ENCODE results near the gene CTSC. TPM values are rescaled to one million over a fixed set of nuclear protein-coding genes. Genes with fewer than 3 reads are reported as not detected.

The CTSC gene
- total RNA-seq, 1 experiment from 2014 or later: 359 TPM

DNA sequence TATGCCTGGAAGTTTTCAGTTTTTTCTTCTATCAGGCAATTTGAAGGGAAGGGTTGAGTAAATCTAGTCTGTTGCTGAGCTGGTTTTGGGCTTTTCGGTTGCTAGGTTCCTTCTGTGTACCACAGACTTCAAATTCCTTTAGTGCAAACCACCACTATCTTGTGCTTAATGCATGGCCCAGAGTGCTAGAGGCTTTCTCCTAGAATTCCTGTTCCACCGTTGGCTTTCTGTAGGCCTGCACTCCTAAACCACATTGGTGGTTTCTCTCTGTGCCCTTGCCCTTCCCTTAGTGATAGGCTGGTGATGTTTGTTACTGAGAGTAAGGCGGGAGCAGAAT is 47.1 kb upstream of the CTSC start:
- no peak for TF ChIP-seq CTCF (conservative IDR thresholded peaks at IDR 0.05)
- Histone ChIP-seq H3K14ac (ENCODE audit: insufficient read depth, low read length) (peak overlapping the region; percentile 28; the same call in 1 of the 2 replicates), H2BK120ac (ENCODE audit: low read depth, low read length, poor library complexity, severe bottlenecking) (no peak overlapping the region), H3K79me2 (ENCODE audit: insufficient read depth, low read length) (no peaks in the 10 kb centered on the region), H3K4me1 (ENCODE audit: insufficient read depth, low read length) (no peaks in the 10 kb centered on the region), H3K27ac (ENCODE audit: insufficient read length, low read depth, low read length) (no peak overlapping the region), H4K91ac (ENCODE audit: insufficient read length, low read depth, low read length) (no peak overlapping the region), H3K56ac (ENCODE audit: insufficient read length, low read depth, low read length) (no peak overlapping the region), H2AFZ (ENCODE audit: low read length) (no peak overlapping the region), H3K9me3 (ENCODE audit: control insufficient read depth, low read depth, low read length) (no peaks in the 10 kb centered on the region), H4K5ac (ENCODE audit: insufficient read length, low read depth, low read length) (no peak overlapping the region), H3K27me3 (ENCODE audit: insufficient read depth, low read length) (no peaks in the 10 kb centered on the region), H3K9ac (ENCODE audit: extremely low read depth, insufficient read length, low read length) (no peak overlapping the region), H2BK12ac (ENCODE audit: insufficient read length, low read depth, low read length) (no peak overlapping the region), H4K8ac (replicated peaks; ENCODE audit: insufficient read length, low read depth, low read length) (no peak overlapping the region), H3K23ac (ENCODE audit: insufficient read length, low read depth, low read length) (no peak overlapping the region), H2BK20ac (ENCODE audit: low read depth, low read length, poor library complexity, severe bottlenecking) (no peak overlapping the region), H3K23me2 (ENCODE audit: insufficient read length, low read depth, low read length, poor library complexity, severe bottlenecking) (no peaks in the 10 kb centered on the region), H4K20me1 (ENCODE audit: control insufficient read depth, insufficient read depth, insufficient read length) (no peaks in the 10 kb centered on the region), H2BK15ac (ENCODE audit: low read depth, low read length) (no peak overlapping the region), H3T11ph (ENCODE audit: low read length) (no peak overlapping the region), H2BK5ac (ENCODE audit: insufficient read length, low read length) (no peak overlapping the region), H2AK5ac (ENCODE audit: insufficient read length, low read length) (no peak overlapping the region), H3K18ac (ENCODE audit: insufficient read length, low read depth, low read length) (no peak overlapping the region), H3K4ac (ENCODE audit: low read depth, low read length) (no peak overlapping the region), H3K4me2 (ENCODE audit: insufficient read depth, insufficient read length, low read length) (no peak overlapping the region), H3K79me1 (ENCODE audit: insufficient read depth, low read depth, low read length, poor library complexity, severe bottlenecking) (no peaks in the 10 kb centered on the region)
- H3K27me3 Mint-ChIP-seq (ENCODE audit: low read depth): no peaks in the 10 kb centered on the region
- no peaks in the 10 kb centered on the region; a peak in 1 of 5 replicates for H3K9me3 Mint-ChIP-seq
- no peak overlapping the region for H3K27ac Mint-ChIP-seq
- no peaks in the 10 kb centered on the region for H3K36me3 Mint-ChIP-seq (ENCODE audit: insufficient read depth in 1 of 3, low read depth in 3 of 3)
- DNase-seq: no peak
- H3K4me3 Mint-ChIP-seq: no peak overlapping the region
- H3K4me1 Mint-ChIP-seq: peaks cover 7 to 12% of the 10 kb centered on the region in 2 experiments
- no CpG with 5 or more reads among the region's 3 CpGs for WGBS (ENCODE audit: extremely low coverage, insufficient read length, low lambda C conversion rate)
